Smooth muscle cell of the brain vasculature (primary cell): Measurements from ENCODE around the gene CSRP1.
A peak's percentile ranks its signal among the peaks of the same experiment; 100 is the strongest.

ENCODE experiments used
- DNase-seq: peaks from one replicate; pipeline ENCODE4 v3.0.0-alpha.2; 2012; ENCODE audit warnings: low read depth, low spot score

CSRP1 gene

GRCh38 chr1:201513498-201514243, 6.7 kb upstream of the CSRP1 start:
- no peak for DNase-seq

DNA sequence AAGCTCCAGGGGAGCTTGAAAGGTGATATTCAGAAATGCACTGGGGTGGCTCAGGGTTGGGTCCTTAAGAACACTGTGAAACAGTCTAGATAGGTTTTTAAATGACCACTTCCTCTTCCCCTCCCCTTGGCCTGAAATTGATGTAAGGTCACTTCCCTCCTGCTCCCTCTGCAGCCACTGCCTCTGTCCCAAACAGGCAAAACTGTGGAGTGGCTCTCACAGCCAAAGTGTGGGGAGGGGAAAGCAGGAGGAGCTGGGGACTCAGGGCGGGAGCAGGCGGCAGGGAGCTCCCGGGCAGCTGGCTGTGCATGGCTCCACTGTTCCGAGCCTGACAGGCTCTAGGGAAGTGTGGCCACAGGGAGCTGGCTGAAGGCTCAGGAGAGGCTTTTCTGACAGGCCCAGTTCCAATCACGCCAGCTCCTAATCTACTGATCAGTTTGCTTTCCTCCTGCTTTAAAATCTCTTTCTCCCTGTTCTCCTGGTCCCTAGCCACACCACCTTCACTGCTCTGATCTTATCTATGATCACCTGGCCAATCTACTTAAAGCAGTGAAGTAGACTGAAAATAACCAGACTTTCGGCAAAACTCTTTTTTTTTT, 5.1 kb upstream of the CSRP1 start:
- no peak for DNase-seq

DNA sequence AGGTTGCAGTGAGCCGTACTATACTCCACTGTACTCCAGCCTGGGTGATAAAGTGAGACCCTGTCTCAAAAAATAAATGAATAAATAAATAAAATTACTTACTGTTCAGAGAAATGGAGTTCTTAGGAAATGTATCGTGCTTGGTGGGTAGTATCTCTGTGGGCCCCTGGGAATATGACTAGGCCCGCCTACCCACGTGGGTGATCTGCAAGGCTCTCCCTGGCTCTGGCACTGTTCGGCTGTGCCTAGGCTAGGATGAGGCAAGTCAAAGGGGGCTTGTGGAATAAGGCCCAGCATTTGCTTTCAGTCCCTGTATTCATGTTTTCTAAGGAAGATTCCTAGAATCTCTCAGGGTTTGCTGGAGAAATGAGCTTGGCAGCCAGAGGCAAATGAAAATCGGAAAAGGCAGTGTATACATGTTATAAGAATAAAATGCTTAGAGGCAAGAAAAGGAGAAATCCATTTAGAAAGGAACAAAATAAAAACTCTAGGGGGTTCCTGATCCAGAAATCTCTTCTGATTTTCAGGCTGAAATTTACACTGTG, 4.5 kb upstream of the CSRP1 start:
- DNase-seq = no peak

- no peak for DNase-seq
These were observed 3.8 kb upstream of the CSRP1 start for GRCh38 chr1:201510734-201511133.

DNA sequence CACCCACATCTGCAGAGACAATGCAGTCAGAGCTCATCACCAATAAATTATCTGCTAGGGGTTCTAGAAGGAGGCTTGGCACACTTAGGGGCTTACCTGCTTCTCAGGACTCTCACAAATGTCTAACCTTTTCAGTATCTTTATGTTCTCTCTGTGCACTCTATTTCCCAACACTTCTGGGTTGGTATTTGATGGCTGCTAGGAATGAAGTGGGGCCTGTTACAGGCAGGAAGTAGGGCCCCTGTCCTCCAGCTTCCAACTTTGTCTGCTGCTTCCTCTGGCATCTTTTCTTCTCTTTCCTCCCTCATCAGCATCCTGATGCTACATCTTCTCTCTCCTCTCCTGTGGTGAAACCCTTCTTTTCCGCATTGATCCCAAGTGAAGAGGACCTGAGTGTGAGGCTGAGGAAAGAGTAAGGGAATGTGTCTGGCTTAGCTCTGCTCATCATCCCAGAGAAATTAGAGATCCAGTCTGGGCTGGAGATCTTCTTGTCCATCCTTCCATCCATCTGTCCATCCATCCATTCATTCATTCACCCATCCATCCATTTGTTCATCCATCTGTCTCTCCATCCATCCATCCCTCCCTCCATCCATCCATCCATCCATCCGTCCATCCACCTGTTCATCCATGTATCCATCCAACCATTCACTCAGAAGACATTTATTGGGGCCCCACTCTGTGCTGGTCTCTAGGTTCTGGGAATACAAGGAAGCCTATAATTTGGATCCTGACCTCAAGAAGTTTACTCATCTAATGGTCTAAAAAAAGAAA, 2.9 kb upstream of the CSRP1 start:
- DNase-seq = no peak

- DNase-seq = no peak
These were observed 1.9 kb upstream of the CSRP1 start for GRCh38 chr1:201508809-201509208.

- DNase-seq = no peak
These were observed 395 bp upstream of the CSRP1 start for GRCh38 chr1:201507360-201507675.

- no peak for DNase-seq
These were observed 831 bp downstream of the CSRP1 start for GRCh38 chr1:201506092-201506491.

GRCh38 chr1:201505503-201505890, 1.4 kb downstream of the CSRP1 start:
- no peak for DNase-seq

GRCh38 chr1:201504799-201505502, 2.0 kb downstream of the CSRP1 start:
- no peak for DNase-seq

GRCh38 chr1:201504179-201504631, 2.7 kb downstream of the CSRP1 start:
- no peak for DNase-seq

- DNase-seq = peak; percentile 80
These were observed 3.3 kb downstream of the CSRP1 start for GRCh38 chr1:201503397-201504176.

- DNase-seq = no peak
These were observed 4.4 kb downstream of the CSRP1 start for GRCh38 chr1:201502511-201502857.

DNA sequence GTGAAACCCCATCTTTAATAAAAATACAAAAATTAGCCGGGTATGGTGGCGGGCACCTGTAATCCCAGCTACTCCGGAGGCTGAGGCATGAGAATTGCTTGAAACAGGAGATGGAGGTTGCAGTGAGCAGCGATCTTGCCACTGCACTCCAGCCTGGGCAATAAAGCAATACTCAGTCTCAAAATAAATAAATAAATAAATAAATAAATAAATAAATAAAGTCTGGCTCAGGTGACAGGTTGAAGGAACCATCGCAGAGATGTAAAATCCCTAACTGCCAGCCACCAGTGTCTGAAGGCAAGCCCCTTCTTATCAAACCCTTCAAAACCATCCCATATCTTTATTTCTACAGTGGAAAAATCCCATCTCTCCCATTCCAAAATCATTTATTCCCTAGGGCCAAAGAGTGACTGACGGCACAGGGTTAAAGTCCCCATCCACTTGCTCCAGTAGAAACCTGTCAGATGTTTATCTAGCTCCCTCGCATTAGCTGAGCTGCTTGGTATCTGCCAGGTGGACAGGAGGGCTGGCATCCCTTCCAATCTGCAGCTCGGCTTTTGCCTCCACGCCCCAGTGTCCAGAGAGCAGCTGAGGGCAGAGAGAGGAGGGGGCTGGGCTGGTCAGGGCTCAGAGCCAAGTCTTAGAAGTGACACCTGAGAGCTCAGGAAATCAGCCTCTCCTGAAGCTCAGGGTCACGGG, 5.0 kb downstream of the CSRP1 start:
- DNase-seq = no peak

DNA sequence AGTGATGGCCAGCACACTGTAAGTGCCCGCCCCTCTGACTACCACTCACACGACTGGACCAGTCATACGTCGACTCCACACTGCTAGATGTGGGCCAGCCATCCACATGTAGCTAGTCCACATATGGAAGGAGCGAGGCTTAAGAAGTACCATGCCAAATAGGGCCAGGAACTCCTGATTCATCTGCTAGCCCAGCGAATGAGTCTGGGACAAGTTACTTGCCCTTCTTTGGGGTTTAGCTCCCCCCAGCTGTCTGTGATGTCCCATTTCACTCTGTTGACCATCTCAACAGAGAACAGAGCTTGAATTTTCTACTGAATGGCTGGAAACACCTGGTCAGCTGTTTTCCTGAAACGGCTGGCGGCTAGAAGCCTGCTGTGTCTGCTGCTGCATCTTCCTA, 5.8 kb downstream of the CSRP1 start:
- no peak for DNase-seq

DNA sequence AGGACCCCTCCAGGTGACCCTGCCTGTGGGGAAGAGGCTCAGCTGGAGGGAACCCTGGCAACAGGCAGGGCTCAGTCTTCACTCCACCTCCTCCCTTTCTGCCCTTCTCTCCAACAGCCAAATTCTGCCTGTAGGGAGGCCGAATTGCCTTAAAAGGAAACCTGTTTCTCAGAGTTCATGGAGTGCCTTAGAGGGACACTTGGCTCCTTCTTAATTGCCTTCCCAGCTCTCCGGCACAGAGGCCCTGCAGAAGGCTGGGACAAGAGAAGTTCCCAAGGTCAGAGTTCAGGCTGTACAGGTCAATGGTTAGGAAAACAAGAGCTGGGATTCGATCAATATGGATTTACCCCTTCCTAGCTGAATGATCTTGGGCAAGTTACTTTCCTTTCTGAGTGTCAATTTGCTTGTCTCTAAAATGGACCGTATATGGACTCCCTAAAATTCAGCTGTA, 6.2 kb downstream of the CSRP1 start:
- no peak for DNase-seq

DNA sequence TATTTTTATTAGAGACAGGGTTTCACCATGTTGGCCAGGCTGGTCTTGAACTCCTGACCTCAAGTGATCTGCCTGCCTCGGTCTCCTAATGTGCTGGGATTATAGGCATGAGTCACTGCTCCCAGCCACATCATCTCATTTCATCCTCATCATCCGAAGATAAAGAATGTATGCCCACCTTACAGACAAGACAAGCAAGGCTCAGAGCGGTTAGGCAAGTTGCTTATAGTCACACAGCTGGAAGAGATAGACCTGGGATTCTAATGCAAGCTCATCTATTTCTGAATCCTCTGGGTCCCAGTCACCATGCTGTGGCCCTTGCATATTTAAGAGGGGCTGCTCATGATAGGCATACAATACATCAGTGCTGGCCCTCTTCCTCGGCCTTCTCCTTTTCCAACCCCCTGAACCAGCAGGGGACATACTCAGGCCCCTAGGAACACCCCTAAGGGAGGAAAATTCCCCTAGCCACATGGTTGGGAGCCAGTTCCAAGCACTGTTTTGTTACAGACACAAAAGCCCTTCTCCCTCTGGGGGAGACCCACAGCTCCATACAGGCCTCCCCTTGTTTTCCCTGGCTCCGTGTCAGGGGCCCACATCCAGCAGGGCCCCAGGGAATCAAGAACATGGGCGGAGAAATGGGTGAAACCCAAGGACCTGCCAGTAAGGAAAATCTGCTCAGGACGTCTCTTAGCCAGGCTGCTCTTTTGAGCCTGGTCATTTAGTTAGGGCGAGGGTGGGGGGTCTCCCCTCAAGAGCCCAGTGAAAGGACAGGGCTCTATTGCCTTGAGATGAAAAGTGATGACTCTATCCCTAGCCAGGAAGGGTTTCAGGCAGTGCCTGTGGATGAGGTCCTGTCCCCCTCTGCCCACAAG, 6.9 kb downstream of the CSRP1 start:
- no peak for DNase-seq

- no peak for DNase-seq
These were observed 7.7 kb downstream of the CSRP1 start for GRCh38 chr1:201499191-201499590.

DNA sequence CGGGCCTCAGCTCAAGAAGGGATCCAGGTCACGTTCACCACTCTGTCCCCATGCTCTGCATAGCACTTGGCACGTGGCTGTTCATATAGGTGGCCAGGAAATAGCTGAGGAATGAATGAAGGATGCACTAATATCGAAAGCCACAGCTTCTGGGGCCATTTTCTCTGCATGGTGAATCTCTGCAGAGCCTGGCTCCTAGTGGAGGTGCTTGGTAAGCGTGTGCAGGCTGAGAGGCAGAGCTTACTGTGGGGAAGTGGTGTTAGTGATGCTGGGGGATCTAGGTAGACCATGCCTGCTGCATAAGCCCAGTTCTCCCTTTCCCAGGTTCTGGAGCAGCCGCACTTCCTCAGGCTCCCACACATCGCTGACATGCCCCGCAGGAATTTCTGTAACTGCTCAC, 8.3 kb downstream of the CSRP1 start:
- no peak for DNase-seq
